ENCODE measurements around the gene STX17. TPM values are rescaled to one million over a fixed set of nuclear protein-coding genes. Genes with fewer than 3 reads are reported as not detected.

Gene STX17
- total RNA-seq, 1 donor from 2014 or later = 13.9 TPM

DNA sequence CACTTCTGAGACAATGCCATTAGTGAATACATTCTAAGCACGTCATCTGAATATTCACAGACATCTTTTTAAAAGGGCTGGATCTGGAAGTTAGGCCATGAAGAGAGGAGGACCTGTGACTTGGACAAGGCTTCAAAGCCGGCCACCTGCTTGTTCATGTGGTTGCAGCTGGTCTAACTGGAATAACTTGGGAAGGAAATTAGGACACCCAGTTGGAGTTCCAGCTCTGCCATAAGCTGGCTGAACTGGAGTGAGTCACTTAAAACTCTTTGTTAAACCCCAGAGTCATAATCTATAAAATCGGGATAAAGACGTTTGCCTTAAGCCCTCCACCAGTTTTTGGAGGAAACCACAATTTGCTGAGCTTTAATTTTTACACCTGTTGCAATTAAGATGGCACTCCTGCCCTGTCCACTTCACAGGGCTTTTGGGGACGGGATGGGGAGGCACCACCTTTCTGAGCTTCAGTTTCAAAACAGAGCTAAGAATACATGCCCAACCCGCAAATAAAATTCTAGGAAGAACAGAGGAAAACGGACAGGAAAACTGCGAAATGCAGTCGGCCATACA, 536 bp upstream of the STX17 start:
- DNase-seq (ENCODE audit: low read depth) = peak; percentile 90

DNA sequence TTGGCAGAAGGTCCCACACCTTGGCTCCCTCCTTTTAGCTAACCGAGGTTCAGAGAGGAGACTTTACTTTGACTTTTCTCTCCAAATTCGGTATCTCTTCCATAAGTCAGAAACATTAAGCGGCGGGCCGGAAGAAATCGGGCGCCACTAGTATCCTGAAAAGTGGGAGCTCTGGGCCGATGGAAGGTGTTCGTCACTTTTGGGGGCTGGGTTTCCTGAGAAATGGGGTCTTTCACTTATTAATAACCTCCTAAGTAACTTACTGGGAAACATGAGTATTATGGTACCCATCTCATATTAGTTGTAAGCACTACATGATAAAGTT, 716 bp downstream of the STX17 start:
- no peak for DNase-seq (ENCODE audit: low read depth)

DNA sequence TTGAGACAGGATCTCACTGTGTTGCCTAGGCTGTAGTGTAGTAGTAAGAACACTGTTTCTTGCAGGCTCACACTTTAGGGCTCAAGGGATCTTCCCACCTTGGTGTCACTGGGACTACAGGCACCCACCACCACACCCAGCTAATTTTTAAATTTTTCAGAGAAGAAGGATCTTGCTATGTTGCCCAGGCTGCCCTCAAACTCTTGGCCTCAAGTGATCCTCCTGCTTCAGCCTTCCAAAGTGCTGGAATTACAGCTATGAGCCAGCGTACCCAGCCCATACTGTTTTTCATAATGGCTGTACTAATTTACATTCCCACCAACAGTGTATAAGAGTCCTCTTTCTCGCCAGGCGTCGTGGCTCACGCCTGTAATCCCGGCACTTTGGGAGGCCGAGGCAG, 5.1 kb downstream of the STX17 start:
- no peak for DNase-seq (ENCODE audit: low read depth)

DNA sequence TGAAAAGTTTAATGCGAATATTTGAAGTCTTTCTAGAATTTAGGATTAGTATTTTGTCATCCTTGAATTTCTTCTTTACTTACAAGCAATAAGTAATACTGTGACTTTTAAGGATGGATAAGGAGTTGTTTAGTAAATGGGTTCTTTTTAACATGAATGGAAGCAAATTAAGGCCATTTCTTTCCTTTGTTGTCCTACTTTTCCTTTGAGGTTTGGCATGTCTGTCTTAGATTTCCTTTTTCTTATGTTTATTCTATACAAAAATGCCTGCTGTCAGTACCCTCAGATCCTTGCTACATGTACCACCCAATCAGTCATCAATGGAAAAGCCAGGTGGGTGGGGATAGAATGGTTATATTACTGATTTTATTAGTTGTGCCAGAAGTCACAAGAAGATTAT, 10.2 kb downstream of the STX17 start:
- DNase-seq (ENCODE audit: low read depth) = no peak

GRCh38 chr9:99918134-99918533, 11.7 kb downstream of the STX17 start:
- DNase-seq (ENCODE audit: low read depth) = no peak

DNA sequence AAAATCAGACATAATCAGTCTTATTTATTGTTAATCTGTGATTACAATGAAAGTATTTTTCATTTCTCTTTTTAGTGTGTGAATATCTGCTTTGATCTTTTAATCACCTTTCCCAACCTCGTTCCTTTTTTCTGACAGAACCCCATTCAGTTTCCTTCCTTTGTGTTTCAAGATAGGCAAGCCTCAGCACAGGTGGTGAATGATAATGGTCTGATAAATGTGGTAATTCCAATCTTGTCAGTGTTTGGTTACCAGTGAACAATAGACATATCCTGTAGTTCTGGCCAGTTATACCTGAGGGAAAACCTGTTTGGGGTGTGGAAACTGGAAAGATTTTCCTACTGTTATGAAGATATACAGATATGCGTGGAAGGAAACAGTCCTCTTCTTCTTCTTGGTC, 13.5 kb downstream of the STX17 start:
- DNase-seq (ENCODE audit: low read depth) = no peak

- no peak for DNase-seq (ENCODE audit: low read depth)
Measured at GRCh38 chr9:99921875-99922710, 15.6 kb downstream of the STX17 start.

DNA sequence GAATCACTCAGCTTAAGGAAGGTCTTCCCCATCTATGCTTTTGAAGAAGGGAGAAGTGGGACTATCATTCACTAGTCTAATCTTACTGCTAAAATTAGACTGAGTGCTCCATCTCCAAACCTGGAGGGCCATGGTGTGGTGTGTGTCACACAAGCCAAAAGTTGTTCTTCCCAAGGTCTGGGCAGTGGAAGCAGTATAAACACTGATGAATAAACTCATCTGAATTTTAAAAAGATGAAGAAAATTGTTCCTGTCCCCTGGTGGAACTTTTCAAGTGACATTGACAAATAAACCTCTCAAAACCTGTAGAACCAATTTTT, 16.2 kb downstream of the STX17 start:
- DNase-seq (ENCODE audit: low read depth) = no peak

DNA sequence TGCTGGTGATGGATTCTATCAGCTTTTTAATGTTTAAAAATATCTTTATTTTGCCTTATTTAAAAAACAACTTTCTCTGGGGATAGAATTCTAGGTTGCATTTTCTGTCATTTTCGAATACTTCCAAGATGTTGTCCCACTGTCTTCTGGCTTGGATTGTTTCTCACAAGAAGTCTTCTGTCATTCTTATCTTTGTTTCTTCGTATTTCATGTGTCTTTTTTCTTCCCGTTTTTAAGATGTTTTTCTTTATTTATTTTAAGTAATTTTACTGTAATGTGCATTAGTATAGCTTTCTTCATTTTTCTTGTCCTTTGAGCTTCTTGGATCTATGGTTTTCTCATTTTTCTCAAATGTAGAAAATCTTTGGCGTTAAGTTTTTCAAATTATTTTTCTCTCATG, 19.1 kb downstream of the STX17 start:
- DNase-seq (ENCODE audit: low read depth) = no peak

GRCh38 chr9:99929652-99930051, 23.2 kb downstream of the STX17 start:
- no peak for DNase-seq (ENCODE audit: low read depth)

GRCh38 chr9:99931155-99931840, 24.8 kb downstream of the STX17 start:
- no peak for DNase-seq (ENCODE audit: low read depth)

- DNase-seq (ENCODE audit: low read depth) = no peak
Measured at GRCh38 chr9:99936947-99937587, 30.6 kb downstream of the STX17 start.

DNA sequence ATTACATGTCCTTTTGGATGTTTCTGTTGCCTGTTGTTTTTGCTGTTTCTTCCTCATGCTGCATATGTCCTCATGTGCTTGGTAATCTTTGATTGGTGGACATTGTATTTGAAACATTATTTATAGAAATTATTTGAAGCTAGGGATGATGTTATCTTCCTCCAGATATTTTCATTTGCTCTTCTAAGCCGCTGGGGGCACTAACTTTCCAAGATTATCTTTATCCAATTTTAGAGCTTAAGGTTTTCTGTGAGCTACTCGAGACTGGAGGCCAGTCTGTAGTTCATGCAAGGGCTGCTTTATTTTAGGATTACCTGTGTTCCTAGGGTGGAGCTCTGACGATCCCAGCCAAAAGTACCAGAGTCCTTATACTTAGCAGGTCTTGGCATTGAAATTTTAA, 40.9 kb downstream of the STX17 start:
- DNase-seq (ENCODE audit: low read depth) = no peak

DNA sequence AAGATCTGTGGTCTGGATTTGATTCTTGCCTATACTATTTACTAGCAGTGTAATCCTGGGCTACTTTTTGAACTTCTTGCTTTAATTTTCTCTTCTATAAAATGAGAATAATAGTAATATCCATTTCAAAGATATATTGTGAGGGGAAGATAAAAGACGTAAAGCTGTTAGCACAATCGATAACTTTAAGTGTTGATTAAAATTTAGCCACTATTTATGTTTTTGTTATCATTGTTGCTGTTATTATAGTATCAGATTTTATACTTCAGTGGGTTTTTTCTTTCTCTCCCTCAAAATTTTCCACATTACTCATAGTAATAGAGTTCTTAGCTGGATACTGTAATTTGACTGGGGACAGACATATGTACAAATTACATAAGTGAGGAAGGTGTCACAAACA, 42.0 kb downstream of the STX17 start:
- DNase-seq (ENCODE audit: low read depth) = no peak

DNA sequence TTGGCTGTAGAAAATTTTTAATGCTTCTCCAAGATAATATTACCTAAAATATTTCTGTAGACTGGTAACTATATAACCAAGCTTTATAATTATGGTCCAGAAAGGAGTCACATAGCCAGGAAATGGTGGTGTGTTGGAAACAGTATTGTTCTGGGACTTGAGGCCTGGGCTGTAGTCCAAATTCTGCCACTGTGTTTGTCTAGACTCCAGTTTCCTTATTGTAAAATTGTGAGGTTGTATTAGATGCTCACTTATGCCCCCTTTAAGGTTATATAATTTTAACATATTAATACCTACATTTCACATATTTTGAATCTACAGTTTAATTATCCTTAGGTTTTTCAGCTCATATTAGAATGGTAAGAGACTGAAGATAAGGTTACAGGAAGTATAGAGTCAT, 42.4 kb downstream of the STX17 start:
- DNase-seq (ENCODE audit: low read depth) = peak; percentile 11

- no peak for DNase-seq (ENCODE audit: low read depth)
Measured at GRCh38 chr9:99953861-99954507, 47.5 kb downstream of the STX17 start.

DNA sequence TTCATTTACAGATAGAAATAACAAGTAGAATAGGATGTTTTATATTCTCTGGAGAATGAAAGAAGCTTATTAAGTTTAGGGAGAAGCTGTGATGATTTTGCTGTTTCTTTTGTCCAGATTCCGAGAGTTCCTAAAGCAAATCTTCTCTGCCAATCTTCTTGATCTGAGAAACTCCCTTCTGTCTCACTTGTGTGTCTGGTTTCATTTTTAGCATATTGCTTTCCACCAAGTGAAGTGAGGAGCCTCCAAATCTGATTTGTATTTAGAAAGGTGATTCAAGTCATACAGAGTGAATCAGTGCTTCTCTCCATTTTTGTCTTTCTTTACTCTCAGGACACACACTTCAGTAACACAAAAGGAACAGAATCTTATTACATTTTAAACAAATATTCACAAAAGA, 48.4 kb downstream of the STX17 start:
- no peak for DNase-seq (ENCODE audit: low read depth)

DNA sequence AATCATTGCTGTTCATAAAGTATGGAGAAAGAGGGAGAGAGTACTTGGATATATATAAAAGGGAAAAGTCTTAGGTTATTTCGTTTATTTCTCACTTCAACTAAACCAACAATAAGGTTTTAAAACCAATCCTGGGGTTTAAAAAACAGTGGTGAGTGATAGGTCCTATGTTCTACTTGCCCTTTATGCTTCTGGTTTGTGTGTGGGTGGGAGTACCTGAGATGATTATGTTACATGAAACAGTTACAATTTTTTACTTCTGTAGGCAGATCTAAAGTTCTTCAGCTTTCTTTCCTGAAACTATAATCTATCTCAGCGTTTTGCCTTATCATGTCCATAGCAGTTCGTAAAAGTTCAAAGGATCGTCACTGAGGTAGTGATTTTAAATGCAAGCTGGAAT, 49.2 kb downstream of the STX17 start:
- no peak for DNase-seq (ENCODE audit: low read depth)

- DNase-seq (ENCODE audit: low read depth) = peak; percentile 42
Measured at GRCh38 chr9:99962680-99963261, 56.3 kb downstream of the STX17 start.

- DNase-seq (ENCODE audit: low read depth) = no peak
Measured at GRCh38 chr9:99964336-99964735, 57.9 kb downstream of the STX17 start.

DNA sequence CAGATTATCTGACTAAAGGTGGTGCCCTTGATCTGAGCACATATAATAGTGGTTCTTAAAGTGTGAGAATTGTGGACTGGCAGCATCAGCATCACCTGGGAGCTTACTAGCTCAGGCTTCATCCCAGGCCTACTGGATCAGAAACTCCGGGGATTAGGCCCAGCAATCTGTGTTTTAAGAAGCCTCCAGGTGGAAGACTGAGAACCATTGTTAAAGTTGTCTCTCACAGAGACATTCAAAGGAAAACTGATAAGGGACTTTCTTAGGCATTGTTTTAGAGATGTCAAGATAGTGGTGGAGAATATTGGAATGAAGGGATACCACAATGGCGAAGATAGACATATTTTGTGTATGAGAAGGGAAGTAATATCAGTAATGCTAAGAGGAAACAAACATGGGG, 59.5 kb downstream of the STX17 start:
- no peak for DNase-seq (ENCODE audit: low read depth)
